Left hindlimb (tissue), 1 donor: ENCODE results near the gene SARM1.

Source experiments
- DNase-seq: peaks from one replicate; pipeline ENCODE4 v3.0.0-alpha.2; 2018

SARM1 gene

DNA sequence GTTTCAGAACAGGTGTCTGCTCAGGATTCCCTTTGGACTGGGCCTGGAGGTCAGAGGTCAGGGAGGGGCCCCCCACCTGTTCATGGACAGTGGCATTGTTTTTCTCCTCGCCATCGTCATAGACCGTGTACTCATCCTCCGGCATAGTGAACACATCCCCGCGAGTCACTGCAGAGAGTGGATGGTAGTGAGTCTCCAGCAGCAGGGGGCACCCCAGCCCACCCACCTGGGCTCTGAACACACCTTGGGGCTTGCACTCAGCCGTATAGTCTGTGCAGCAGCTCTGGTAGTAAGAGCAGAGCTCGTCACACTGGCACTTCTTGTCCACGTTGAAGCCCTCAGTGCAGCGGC lies 1.8 kb upstream of the SARM1 start:
- DNase-seq, result no peak

DNA sequence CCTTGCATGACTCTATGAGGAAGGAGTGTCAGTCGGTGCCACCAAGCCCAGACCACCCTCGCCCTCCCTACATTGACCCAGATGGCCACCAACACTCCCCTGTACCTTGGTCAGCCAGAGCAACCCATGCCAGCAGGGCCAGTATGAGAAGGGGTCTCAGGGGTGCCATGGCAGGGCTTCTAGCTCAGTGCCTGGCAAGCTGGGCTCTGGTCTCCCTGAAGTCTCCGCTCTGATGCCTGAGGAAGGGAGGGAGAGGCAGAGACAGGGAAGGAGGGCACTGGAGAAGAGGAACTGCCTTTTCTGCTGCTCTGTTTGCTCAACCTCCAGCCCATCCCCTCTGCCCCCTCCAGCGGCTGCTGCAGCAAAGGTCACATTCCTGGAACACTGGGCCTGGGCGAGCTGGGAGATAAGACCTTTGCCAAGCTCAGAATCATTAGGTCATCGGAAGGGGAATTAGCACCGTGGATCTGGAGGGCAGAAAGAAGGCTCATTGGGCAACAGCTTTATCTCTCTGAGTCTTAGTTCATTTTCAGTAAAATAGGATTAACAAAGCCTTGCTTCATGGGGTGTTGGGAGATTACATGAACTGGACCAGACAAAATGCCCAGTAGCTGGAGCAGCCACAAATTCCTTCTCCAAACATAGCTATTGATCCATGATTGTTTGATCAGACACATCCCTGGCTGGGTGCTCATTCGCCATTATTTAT lies 1.3 kb upstream of the SARM1 start, which contains the start of gene VTN:
Gene VTN, minus strand, starts transcription at position 273 of the 709 bp plus-strand sequence. Its CDS starts 104 bp downstream, at position 169.
- DNase-seq, result no peak

DNA sequence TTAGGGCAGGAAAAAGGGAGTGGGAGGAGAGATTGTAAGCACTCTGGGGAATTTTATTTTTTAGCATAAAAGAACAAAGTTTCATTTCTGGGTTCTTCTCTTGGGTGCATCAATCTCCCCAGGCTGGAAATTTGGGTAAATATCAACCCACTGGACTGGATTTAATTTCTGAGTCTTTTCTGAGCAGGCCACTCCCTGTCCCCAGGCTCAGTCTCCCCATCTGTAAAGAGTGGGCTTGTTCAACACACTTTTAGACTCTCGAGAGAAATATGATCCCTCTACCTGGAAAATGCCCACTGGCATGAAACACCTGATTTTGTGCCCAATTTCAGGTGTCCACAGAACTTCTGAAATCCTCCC lies 770 bp upstream of the SARM1 start:
- no peak for DNase-seq

DNA sequence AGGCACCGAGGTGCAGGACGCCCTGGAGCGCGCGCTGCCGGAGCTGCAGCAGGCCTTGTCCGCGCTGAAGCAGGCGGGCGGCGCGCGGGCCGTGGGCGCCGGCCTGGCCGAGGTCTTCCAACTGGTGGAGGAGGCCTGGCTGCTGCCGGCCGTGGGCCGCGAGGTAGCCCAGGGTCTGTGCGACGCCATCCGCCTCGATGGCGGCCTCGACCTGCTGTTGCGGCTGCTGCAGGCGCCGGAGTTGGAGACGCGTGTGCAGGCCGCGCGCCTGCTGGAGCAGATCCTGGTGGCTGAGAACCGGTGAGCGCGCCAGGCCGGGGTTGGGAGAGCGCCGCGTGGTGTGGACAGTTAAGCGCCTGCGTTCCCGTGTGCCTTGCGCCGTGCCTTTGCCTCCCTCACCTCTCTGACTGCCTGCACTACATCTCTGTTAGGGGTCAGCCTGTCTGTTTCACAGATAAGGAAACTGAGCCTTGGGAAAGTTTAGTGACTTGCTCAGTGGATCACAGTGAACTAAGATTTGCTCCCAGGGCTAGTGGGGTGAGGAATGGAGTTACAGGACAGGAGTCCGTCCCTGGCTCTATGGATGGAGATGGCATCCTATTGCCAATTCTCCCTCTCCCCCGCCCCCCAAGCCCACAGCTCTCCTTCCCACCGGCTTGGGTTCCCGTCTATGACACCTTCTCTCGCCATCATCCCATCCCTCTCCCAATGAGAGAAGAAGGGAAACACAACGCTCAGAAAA lies 880 bp downstream of the SARM1 start:
- no peak for DNase-seq

- no peak for DNase-seq
Measured at GRCh38 chr17:28372945-28373274, 1.4 kb downstream of the SARM1 start.

GRCh38 chr17:28379814-28380801 lies 8.6 kb downstream of the SARM1 start:
- DNase-seq, result no peak

DNA sequence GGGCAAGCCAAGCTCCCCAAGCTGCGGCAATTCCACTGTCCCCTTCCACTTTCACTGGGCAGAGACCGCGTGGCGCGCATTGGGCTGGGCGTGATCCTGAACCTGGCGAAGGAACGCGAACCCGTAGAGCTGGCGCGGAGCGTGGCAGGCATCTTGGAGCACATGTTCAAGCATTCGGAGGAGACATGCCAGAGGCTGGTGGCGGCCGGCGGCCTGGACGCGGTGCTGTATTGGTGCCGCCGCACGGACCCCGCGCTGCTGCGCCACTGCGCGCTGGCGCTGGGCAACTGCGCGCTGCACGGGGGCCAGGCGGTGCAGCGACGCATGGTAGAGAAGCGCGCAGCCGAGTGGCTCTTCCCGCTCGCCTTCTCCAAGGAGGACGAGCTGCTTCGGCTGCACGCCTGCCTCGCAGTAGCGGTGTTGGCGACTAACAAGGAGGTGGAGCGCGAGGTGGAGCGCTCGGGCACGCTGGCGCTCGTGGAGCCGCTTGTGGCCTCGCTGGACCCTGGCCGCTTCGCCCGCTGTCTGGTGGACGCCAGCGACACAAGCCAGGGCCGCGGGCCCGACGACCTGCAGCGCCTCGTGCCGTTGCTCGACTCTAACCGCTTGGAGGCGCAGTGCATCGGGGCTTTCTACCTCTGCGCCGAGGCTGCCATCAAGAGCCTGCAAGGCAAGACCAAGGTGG lies 9.8 kb downstream of the SARM1 start:
- DNase-seq, result no peak

DNA sequence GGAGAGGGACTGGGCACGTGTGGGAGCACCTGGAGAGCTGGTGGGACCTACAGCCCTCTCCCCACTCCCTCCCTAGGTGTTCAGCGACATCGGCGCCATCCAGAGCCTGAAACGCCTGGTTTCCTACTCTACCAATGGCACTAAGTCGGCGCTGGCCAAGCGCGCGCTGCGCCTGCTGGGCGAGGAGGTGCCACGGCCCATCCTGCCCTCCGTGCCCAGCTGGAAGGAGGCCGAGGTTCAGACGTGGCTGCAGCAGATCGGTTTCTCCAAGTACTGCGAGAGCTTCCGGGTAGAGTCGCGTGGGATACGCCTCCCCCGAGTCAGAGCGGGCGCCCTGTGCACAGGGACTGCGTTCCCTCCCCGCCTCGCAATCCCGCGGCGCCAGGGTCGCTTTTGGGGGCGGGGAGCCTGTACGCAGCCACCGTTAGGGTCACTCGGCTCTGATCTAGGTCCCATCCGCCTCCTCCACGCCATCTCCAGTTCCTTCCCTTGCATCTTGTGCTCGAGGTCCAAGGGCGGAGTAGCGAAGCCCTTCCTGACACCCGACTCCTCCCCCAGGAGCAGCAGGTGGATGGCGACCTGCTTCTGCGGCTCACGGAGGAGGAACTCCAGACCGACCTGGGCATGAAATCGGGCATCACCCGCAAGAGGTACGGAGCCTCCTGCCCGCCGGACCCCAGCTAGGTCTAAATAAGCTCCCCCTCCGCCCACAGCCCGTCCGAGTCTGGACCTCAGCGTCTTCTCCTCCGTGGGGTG lies 13.0 kb downstream of the SARM1 start:
- no peak for DNase-seq

DNA sequence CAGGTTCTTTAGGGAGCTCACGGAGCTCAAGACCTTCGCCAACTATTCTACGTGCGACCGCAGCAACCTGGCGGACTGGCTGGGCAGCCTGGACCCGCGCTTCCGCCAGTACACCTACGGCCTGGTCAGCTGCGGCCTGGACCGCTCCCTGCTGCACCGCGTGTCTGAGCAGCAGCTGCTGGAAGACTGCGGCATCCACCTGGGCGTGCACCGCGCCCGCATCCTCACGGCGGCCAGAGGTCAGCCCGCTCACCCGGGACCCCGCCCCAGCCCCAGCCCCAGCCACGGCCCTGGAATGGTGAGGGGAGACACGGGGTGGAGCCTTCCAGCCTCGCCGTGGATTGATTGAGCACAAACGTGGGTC lies 13.5 kb downstream of the SARM1 start:
- DNase-seq, result no peak

GRCh38 chr17:28385406-28385805 lies 13.9 kb downstream of the SARM1 start:
- DNase-seq, result no peak

DNA sequence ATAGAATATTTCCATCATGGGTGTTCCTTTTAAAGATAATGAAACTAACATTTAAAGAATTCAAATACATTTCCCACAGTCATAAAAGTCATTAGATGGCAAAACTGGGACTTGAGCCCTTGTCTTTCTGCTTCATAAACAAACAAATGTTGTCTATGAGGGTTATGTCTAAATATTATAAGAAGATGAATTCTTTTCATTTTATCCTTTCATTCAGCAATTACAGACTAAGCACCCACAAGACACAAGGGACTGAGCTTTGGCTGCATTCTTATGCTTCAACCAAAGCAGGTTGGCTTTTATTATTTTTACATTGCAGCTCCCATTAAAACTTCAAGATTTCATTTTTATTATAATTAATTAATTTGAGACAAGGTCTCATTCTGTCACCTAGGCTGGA lies 14.9 kb downstream of the SARM1 start:
- DNase-seq, result no peak

DNA sequence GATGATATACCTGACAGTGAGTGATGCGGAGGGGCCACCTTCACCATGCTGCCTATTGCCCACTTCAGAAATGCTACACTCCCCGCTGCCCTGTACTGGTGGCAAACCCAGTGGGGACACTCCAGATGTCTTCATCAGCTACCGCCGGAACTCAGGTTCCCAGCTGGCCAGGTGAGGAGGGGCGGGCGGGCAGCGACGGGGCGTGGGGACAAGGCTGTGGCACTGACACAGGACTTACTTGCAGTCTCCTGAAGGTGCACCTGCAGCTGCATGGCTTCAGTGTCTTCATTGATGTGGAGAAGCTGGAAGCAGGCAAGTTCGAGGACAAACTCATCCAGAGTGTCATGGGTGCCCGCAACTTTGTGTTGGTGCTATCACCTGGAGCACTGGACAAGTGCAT lies 16.6 kb downstream of the SARM1 start:
- DNase-seq, result no peak

DNA sequence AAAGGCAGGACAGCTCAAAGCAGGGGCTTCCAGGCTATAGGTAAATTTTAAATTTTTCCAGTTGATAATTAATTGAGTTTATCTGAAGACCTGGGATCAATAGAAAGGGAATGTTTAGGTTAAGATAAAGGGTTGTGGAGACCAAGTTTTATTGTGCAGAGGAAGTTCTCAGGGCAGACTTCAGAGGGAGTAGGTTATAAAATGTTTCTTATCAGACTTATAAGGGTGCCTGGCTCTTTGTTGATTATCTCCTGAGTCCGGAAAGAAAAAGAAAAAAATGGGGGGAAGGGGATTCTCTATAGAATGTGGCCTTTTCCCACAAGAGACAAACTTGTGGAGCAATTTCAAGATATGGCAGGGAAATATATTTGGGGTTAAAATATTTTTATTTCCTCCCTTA lies 18.6 kb downstream of the SARM1 start:
- DNase-seq, result no peak

GRCh38 chr17:28390563-28390962 lies 19.1 kb downstream of the SARM1 start:
- DNase-seq, result no peak

GRCh38 chr17:28390984-28391383 lies 19.5 kb downstream of the SARM1 start:
- no peak for DNase-seq

DNA sequence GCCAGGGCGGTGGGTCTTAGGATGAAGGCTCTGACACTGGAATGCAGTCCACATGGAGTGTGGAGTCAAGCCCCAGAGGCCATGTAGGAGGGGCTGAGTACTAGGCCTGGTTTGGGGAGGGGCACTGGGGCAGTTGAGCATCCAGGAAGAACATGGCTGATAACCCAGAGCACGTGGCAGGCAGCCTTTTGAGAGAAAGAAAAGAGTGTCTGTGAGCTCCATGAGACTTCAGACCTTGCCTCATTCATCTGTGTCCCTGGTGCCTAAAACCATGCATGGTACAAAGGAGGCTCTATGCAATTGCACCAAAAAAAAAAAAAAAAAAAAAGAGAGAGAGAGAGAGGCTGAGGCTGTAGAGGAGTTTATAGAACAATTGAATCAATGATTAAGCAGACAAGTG lies 19.9 kb downstream of the SARM1 start:
- DNase-seq, result no peak

GRCh38 chr17:28392491-28392890 lies 21.0 kb downstream of the SARM1 start:
- no peak for DNase-seq

GRCh38 chr17:28394337-28395116 lies 23.0 kb downstream of the SARM1 start:
- no peak for DNase-seq

- DNase-seq, result no peak
Measured at GRCh38 chr17:28395426-28395825, 23.9 kb downstream of the SARM1 start.

- no peak for DNase-seq
Measured at GRCh38 chr17:28395968-28396367, 24.5 kb downstream of the SARM1 start.

GRCh38 chr17:28396635-28397239 lies 25.2 kb downstream of the SARM1 start:
- no peak for DNase-seq
